LNCaP clone FGC (cell line): ENCODE measurements around the gene STKLD1.

ENCODE experiments used
- DNase-seq: peaks from one replicate; pipeline ENCODE4 v3.0.0-alpha.2; 2011; ENCODE audit warnings: low read depth
- H3K4me3 ChIP-seq: 2 replicates; pipeline ENCODE4 v1.5.1; 2011; ENCODE audit warnings: mild to moderate bottlenecking, low read depth, low read length, control low read depth
- CTCF ChIP-seq: IDR thresholded peaks from 2 replicates; pipeline ENCODE4 v1.5.1; 2012; ENCODE audit warnings: mild to moderate bottlenecking; ENCODE audit not compliant: control insufficient read depth, insufficient read depth; ENCODE audit errors: extremely low read depth

STKLD1 gene

GRCh38 chr9:133340256-133340655, 35.9 kb upstream of the STKLD1 start:
- no peak for DNase-seq
- no peak for TF ChIP-seq CTCF
- H3K4me3 ChIP-seq: no peak overlapping the region

- TF ChIP-seq CTCF: no peak
- no peak for DNase-seq
- H3K4me3 ChIP-seq: no peak overlapping the region
Observed at GRCh38 chr9:133340916-133341315, 35.2 kb upstream of the STKLD1 start.

GRCh38 chr9:133341369-133342068, 34.6 kb upstream of the STKLD1 start:
- no peak overlapping the region for H3K4me3 ChIP-seq
- TF ChIP-seq CTCF: no peak
- DNase-seq: no peak

- DNase-seq: no peak
Observed at GRCh38 chr9:133342069-133342406, 34.1 kb upstream of the STKLD1 start.

GRCh38 chr9:133342570-133342969, 33.6 kb upstream of the STKLD1 start:
- TF ChIP-seq CTCF: 0 out of 2 replicates have a peak, but pooled peaks have one; percentile 16
- DNase-seq: no peak
- no peak overlapping the region for H3K4me3 ChIP-seq

More at GRCh38 chr9:133342069-133342406, 34.1 kb upstream of the STKLD1 start:
- no peak overlapping the region for H3K4me3 ChIP-seq
- no peak for TF ChIP-seq CTCF

GRCh38 chr9:133344071-133344470, 32.1 kb upstream of the STKLD1 start:
- TF ChIP-seq CTCF: no peak
- no peak overlapping the region for H3K4me3 ChIP-seq
- no peak for DNase-seq

- no peak for TF ChIP-seq CTCF
- no peak overlapping the region for H3K4me3 ChIP-seq
- no peak for DNase-seq
Observed at GRCh38 chr9:133344979-133345378, 31.2 kb upstream of the STKLD1 start.
